NCI-H226 (cell line): ENCODE results near the gene HERC3.

ENCODE experiments used
- DNase-seq: peaks from one replicate; pipeline ENCODE4 v3.0.0-alpha.2; 2015

Gene HERC3

GRCh38 chr4:88591787-88592599, at the start of gene HERC3:
TSS of gene HERC3 (plus strand) at chr4:88592480. CDS start at chr4:88605824, 13,344 bp downstream.
- DNase-seq: peak; percentile 74

DNA sequence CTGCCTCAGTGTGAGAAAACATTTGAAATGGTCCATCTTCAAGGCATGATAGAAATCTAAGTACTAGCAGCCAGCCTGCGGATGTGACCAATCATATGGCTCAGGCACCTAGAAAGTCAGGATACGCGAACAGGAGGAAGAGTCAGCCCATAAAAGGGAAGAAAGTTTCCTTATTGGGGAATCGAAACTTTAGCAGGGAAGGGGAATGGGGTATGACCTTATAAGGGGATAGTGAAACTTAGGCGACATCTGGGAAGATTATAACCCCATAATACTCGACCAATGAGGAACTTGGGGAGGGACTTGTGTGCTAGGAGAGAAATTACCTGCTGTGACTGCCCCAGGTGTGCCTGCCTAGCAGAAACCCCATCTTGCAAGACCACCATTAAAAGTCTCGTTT, 42.5 kb upstream of the HERC3 start:
- no peak for DNase-seq

DNA sequence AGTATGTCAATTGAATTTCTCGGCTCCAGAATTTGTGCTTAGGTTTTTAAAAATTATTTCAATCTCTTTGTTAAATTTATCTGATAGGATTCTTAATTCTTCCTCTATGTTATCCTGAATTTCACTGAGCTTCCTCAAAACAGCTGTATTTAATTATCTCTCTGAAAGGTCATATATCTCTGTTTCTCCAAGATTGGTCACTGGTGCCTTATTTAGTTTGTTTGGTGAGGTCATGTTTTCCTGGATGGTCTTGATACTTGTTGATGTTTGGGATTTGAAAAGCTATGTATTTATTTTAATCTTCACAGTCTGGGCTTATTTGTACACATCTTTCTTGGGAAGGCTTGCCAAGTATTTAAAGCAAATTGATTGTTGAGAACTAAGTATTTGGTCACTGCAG, 24.7 kb upstream of the HERC3 start:
- no peak for DNase-seq

DNA sequence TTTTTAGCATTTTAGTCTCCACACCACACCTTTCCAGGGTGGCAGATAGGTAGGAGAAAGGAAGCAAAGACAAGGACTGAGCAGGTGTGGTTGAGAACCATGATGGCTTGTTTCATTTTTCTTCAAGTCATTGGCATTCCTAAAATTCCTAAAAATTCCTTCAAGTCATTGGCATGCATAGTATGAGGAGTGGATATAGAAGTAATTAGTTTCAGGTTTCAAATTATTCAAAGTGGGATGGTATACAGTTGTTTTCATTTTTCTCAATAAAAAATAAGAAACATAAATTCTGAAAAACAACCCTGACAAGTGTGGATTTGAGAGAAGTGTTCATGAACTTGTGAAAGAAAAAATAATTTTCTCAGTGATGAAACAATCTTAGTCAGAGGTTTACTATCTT, 22.3 kb upstream of the HERC3 start:
- DNase-seq: no peak

DNA sequence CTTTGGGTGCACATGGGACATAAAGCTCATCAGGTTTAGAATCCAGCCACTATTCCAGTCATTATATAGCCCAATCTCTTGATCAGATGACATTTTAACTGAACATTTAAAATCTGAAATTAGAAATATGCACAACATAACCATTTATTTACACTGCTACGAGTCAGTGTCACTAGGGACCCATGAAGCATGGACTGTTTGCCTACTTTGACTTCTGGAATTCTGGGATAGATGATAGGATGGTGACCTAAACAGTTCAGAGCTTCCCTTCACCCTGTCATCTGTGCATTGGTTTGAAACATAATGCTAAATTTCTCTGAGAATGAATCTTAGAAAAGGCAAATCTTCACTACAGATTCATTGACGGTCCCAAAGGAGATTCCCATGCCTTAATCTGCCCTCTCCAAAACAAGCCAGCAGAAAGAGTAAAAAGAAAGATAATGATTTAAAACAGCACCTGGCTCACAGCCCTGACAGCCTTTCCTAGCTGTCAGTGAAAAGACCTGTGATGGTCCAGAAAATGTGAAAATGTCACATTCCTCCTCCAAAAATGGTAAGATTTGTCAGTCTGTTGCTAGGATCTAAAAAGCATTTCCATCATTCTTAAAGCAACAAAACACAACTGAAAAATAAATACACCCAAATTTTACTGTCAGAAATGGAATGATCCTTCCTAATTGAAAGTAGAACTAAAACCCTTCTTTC, 18.9 kb upstream of the HERC3 start:
- DNase-seq: no peak

DNA sequence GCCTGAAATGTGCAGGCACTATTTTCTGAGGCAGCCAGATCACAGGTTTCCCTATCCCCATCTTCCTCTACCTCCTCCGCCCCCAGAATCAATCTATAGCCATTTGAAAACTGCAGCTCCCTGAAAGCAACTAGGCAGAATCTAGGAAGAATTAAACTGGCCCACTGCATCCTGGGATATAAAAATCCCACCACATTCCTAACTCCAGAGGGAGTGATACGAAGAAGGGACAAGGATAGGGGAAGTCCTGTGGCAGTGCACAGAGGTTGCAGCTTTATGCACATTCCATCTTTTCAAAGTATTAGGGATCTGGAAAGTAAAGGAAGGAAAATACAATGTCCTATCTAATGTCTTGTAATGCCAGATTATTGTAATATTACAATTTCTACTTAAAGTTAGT, 18.3 kb upstream of the HERC3 start:
- DNase-seq: peak; percentile 1

GRCh38 chr4:88575186-88575585, 17.1 kb upstream of the HERC3 start:
- DNase-seq: no peak

- DNase-seq: peak; percentile 5
Measured at GRCh38 chr4:88582493-88582892, 9.8 kb upstream of the HERC3 start.

GRCh38 chr4:88583631-88584470, 8.4 kb upstream of the HERC3 start:
- DNase-seq: no peak

- DNase-seq: no peak
Measured at GRCh38 chr4:88584471-88584900, 7.8 kb upstream of the HERC3 start.

GRCh38 chr4:88585917-88586316, 6.4 kb upstream of the HERC3 start:
- DNase-seq: no peak

DNA sequence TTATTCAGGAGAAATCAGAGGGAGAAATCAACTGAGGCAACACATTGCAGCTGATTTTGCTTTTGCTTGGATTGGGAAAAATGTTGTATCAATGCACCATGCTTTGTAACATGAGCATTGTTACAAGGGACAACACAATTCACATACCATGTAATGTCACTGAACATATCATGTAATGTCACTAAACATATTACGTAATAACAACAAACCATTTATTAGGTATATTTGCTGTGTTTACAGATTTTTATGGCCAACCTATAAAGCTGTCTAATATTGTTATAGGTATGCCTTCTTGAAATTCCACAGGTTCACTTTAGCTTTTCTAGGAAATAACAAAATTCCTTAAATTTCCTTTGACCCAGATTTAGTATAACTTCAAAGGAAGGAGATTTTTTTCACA, 5.0 kb upstream of the HERC3 start:
- no peak for DNase-seq

DNA sequence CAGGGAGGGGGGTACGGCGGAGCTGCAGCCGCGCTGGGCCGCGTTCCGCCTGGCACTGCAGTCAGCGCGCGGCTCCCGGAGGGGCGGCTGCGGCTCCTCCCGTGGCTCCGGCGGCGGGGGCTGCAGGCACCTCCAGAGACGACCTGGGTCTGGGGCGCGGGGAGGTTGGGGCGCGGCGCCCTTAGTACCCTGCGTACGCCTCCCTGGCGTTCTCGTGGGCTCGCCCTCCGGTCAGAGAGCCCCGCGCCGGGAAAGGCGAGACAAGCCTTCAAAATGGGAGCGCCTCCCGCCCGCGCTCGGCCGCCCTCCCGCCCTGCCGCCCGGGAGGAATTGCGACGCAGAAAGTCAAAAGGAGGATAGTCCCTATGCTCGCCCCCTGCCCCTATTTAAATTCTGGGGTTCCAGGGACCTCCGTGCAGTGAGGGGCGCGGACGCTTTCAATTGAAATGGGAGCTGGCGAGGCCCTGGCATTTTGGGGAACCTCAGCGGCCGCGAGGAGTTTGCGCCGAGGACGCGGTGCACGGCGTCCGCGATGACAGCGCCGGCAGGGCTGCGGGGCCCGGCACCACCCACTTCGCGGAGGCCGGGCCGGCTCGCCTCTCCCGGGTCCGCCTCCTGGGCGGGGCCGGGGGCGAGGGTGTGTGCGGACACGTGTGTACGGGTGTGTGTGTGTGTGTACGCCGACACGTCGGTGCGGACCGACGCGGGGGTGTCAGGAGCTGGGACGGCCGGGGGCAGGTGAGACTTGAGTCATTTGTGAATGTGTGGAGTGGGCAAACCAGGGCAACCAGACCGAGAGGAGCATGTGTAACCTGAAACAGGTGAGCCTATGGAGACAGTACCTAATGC, 544 bp downstream of the HERC3 start:
- peak; percentile 73 for DNase-seq

- DNase-seq: no peak
Measured at GRCh38 chr4:88597970-88598660, 5.8 kb downstream of the HERC3 start.

- DNase-seq: no peak
Measured at GRCh38 chr4:88599298-88599697, 7.0 kb downstream of the HERC3 start.

DNA sequence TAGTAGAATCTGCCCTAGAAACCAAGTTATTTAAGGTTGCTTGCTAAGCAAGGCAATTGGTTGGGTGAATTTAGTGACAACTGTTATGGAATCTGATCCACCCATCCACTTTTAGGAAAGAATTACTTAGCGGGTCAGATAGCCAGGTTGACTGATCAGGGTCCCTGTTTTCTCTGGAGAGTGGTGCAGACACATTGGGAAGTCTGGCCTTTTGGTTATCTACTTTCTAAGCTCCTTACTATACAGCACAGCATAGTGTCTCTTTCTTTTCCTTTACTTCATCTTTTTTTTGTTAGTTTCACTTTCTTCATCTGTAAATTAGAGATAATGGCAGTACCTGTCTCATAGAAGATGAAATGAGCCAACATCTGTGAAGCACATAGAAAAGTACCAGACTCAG, 7.4 kb downstream of the HERC3 start:
- no peak for DNase-seq

- DNase-seq: no peak
Measured at GRCh38 chr4:88600176-88600838, 8.0 kb downstream of the HERC3 start.

DNA sequence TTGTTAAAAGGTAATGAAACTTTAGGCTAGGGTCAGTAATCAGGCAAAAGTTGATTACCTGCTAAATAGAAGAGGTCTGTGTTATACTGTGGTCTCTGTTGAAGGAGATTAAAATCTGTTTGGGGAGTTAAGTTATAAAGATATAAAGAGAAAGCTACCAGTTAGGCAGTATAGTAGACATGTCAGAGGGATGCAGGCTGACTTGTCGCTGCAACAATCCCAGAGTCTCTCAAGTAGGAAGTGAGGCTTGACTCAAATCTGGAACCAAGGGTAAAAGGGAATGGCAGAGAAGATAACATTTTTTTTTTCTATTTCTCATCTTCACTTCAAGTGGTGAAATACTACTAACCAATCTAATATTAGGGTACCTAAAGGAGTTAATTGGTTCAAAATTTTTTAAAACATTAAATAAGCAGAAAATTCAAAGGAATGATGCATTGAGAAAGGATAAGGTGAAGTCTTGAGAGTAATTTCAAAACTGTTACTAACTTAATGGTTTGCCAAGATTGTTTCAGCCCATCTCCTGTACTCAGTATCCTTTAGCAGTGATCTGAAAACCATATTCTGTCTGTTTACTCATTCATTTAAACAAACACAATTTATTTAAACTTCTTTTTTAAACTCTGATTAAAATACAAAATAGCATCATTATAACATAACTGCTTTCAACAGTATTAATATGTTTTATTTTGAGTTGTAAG, 12.8 kb downstream of the HERC3 start:
- no peak for DNase-seq

DNA sequence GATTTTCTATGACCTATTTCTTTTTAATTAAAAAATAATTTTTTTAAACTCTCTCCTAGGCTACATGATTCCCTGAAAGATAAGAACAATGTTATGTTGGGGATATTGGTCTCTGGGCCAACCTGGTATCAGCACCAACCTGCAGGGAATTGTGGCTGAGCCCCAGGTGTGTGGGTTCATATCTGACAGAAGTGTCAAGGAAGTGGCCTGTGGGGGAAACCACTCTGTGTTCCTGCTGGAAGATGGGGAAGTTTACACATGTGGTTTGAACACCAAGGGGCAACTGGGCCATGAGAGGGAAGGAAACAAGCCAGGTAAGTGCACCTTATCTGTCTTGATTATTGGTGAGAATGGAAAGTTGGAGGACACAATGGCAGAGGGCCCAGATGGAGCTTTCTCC, 13.5 kb downstream of the HERC3 start:
- no peak for DNase-seq

GRCh38 chr4:88606832-88607231, 14.6 kb downstream of the HERC3 start:
- no peak for DNase-seq

- peak; percentile 34 for DNase-seq
Measured at GRCh38 chr4:88609387-88609786, 17.1 kb downstream of the HERC3 start.
